ENCODE measurements around the gene ATP8B1.

GRCh38 chr18:57753063-57753462, 50.1 kb downstream of the ATP8B1 start:
- TF ChIP-seq CTCF (IDR thresholded peaks at IDR 0.05) (no peak), EZH2 (IDR thresholded peaks at IDR 0.05) (no peak)
